Measurements from ENCODE around the gene CRTAC1.

CRTAC1 gene

GRCh38 chr10:97882142-97883091 is 148.0 kb downstream of the CRTAC1 start:
- TF ChIP-seq CTCF (IDR thresholded peaks at IDR 0.05), result no peak
- H3K9ac ChIP-seq, result no peak overlapping the region

GRCh38 chr10:97880109-97880508 is 150.3 kb downstream of the CRTAC1 start:
- no peaks in the 10 kb centered on the region for H3K9me3 ChIP-seq (ENCODE audit: control insufficient read depth, low read length)
- H3K4me2 ChIP-seq (ENCODE audit: low read length), result no peak overlapping the region
- no peak overlapping the region for H3K27ac ChIP-seq
- no peaks in the 10 kb centered on the region for H3K79me2 ChIP-seq
- H2AFZ ChIP-seq, result no peak overlapping the region
- no peaks in the 10 kb centered on the region for H3K4me1 ChIP-seq
- no peak overlapping the region for H3K9ac ChIP-seq
- H3K36me3 ChIP-seq (ENCODE audit: control insufficient read depth, insufficient read depth, low read length), result no peaks in the 10 kb centered on the region
- no peak for TF ChIP-seq CTCF (IDR thresholded peaks at IDR 0.05)
- H3K4me3 ChIP-seq (ENCODE audit: low read depth, low read length), result no peak overlapping the region
- H3K27me3 ChIP-seq (ENCODE audit: control insufficient read depth, insufficient read depth, low read length), result no peaks in the 10 kb centered on the region

More at GRCh38 chr10:97882142-97883091, 148.0 kb downstream of the CRTAC1 start:
- Histone ChIP-seq H3K27ac (no peak overlapping the region), H3K36me3 (ENCODE audit: control insufficient read depth, insufficient read depth, low read length) (no peaks in the 10 kb centered on the region), H3K9me3 (ENCODE audit: control insufficient read depth, low read length) (no peaks in the 10 kb centered on the region), H3K4me1 (no peaks in the 10 kb centered on the region), H3K4me3 (ENCODE audit: low read depth, low read length) (no peak overlapping the region), H2AFZ (no peak overlapping the region), H3K27me3 (ENCODE audit: control insufficient read depth, insufficient read depth, low read length) (no peaks in the 10 kb centered on the region), H3K4me2 (ENCODE audit: low read length) (no peak overlapping the region), H3K79me2 (no peaks in the 10 kb centered on the region)

DNA sequence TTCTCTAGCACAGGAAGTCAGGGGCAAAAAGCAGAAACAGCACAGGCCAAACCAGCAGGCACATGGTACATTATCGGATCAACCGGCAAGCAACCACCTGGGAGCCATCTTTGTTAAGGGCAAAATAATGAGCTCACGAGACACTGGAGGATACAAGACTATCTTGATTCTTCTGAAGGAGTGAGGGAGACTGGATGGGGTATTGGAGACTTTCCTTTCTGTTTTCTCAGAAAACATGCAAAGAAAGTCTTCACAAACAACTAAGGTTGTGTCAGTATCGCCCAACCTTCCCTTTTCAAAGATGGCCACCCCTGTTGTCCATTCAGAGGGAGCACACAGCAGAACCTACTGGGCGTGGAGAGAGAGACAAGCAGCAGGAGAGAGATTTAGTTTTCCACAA is 151.2 kb downstream of the CRTAC1 start:
- Histone ChIP-seq H3K4me1 (no peaks in the 10 kb centered on the region), H3K36me3 (ENCODE audit: control insufficient read depth, insufficient read depth, low read length) (no peaks in the 10 kb centered on the region), H3K27ac (no peak overlapping the region), H3K4me3 (ENCODE audit: low read depth, low read length) (no peak overlapping the region), H3K4me2 (ENCODE audit: low read length) (no peak overlapping the region), H3K9ac (no peak overlapping the region), H3K27me3 (ENCODE audit: control insufficient read depth, insufficient read depth, low read length) (no peaks in the 10 kb centered on the region), H2AFZ (no peak overlapping the region), H3K9me3 (ENCODE audit: control insufficient read depth, low read length) (no peaks in the 10 kb centered on the region), H3K79me2 (no peaks in the 10 kb centered on the region)
- TF ChIP-seq CTCF (IDR thresholded peaks at IDR 0.05), result no peak

- Histone ChIP-seq H3K4me1 (no peaks in the 10 kb centered on the region), H3K79me2 (no peaks in the 10 kb centered on the region), H3K9me3 (ENCODE audit: control insufficient read depth, low read length) (no peaks in the 10 kb centered on the region), H3K4me2 (ENCODE audit: low read length) (no peak overlapping the region), H3K27ac (no peak overlapping the region), H2AFZ (no peak overlapping the region), H3K27me3 (ENCODE audit: control insufficient read depth, insufficient read depth, low read length) (no peaks in the 10 kb centered on the region), H3K9ac (no peak overlapping the region), H3K4me3 (ENCODE audit: low read depth, low read length) (no peak overlapping the region), H3K36me3 (ENCODE audit: control insufficient read depth, insufficient read depth, low read length) (no peaks in the 10 kb centered on the region)
- TF ChIP-seq CTCF (IDR thresholded peaks at IDR 0.05), result no peak
These were observed 154.0 kb downstream of the CRTAC1 start for GRCh38 chr10:97876402-97876801.

DNA sequence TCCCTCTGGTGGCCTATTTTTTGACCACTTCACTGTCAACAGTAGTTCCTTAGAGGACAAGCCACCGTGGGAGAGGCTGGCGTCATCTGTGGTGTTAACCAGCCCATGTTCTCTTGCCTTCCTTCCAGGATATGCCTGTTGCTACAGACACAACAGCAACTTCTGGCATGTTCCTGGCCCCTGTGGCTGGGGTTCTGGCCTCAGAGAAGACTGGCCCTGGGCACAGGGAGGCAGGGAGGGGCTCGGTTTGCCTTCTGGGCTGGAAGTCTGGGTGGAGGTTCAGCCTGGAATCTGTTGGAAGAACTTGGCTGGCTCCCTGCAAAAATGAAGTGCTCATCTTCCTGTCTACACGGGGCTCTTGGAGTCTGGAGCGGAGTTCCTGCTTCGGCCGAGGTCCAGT is 155.0 kb downstream of the CRTAC1 start:
- Histone ChIP-seq H3K4me2 (ENCODE audit: low read length) (no peak overlapping the region), H3K4me3 (ENCODE audit: low read depth, low read length) (no peak overlapping the region), H3K27ac (no peak overlapping the region), H3K27me3 (ENCODE audit: control insufficient read depth, insufficient read depth, low read length) (no peaks in the 10 kb centered on the region), H2AFZ (no peak overlapping the region), H3K9ac (no peak overlapping the region), H3K4me1 (no peaks in the 10 kb centered on the region), H3K79me2 (no peaks in the 10 kb centered on the region), H3K36me3 (ENCODE audit: control insufficient read depth, insufficient read depth, low read length) (no peaks in the 10 kb centered on the region), H3K9me3 (ENCODE audit: control insufficient read depth, low read length) (no peaks in the 10 kb centered on the region)
- TF ChIP-seq CTCF (IDR thresholded peaks at IDR 0.05), result no peak
